HG02938 (cell line): Measurements from ENCODE around the gene DDX49.
"Not testable (repeated sequence)": the region's sequence is repeated elsewhere in the genome, so short reads cannot be mapped to it uniquely, and the experiment has no call there.

Experiments used
- ATAC-seq: cut with Tn5 transposase; IDR thresholded peaks from one replicate; pipeline ENCODE4 v1.9.1; 2021; ENCODE audit warnings: mild to moderate bottlenecking, moderate library complexity; ENCODE audit not compliant: unreplicated experiment

The DDX49 gene

DNA sequence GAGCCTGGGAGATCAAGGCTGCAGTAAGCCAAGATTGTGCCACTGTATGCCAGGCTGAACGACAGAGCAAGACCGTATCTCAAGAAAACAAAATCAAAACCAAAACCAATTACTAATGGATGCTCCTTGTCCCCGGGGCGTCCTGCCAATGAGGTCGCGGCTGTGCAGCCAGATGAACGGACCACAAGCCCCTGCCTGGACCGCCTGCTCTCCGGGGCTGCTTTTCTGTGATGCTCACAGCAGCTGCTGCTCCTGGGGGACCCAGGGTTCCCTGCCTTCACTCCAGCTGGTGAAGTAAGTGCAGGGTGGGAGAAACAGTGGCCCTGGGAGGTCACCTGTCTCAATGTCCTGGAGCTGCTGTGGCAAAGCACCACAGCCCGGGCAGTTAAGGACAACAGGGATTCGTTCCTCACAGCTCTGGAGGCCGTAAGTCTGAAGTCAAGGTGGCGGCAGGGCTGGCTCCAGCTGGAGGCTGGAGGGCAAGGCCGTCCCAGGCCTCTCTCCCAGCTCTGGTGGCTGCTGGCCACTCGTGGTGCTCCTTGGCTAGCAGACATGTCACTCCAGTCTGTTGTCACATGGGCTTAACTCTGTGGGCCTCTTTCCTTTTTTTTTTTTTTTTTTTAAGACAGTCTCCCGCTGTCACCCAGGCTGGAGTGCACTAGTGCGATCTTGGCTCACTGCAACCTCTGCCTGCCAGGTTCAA is 10.4 kb upstream of the DDX49 start:
- no peak for ATAC-seq

DNA sequence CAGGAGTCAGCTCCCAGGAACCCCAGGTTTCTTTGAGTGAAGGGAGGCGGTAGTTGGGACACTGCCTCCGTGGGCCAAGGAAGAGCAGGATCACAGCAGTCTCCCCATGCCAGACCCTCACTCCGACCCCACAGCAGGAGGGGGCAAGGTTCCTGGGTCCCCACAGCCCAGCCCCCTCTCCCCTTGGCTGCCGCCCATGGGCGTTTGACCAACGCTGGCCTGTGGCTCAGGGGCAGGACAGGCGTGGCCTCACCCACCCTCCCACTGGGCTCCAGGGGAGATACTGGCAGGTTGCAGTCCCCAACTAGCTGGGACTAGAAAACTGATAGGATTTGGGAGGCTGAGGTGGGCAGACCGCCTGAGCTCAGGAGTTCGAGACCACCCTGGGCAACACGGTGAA is 9.5 kb upstream of the DDX49 start:
- no peak for ATAC-seq

DNA sequence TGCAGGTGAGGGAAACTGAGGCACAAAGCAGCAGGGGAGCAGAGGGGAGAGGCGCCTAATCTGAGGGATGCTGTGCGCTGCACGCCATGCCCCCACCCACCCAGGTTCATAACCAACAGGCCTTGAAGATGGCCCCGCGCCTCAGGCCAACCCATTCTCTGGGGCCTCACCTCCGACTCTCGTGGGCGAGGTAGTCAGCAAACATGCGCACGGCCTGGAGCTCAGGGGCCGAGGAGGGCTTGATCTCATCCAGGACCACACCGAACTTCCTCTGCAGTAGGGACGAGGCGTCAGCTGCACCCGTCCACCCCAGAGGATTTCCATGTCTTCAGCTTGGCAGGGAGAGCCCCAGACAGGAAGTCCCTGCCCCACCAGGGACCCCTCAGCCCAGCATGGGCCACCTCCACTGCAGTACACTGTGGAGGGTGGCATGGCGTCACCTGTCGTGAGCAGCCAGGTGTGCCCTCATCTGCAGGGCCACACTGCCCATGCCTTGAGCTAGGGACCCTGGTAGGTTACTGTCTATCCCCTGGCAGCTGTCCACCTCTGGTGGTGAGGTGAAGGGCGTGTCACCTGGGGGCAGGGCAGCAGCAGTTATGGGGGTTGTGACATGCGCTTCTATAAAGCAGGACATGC is 8.6 kb upstream of the DDX49 start:
- ATAC-seq, result no peak

DNA sequence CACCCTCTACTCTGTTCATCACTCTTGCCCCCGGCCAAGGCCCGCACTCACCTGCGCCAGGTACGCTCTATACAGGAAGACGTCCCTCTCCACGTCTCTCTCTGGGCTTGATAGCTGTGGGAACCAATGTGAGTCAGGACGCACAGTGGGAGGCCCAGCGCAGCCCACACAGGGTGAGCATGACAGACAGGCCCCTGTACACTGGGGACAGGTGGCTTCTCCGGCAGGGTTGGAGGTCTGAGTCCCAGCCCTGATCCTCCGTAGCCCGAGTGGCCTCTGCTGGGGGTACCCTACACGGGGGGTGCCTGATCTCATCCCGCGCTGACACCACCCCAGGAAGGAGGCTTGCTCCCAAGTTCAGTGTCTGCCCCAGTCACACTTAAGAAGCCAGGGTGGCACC is 6.6 kb upstream of the DDX49 start:
- ATAC-seq, result no peak

DNA sequence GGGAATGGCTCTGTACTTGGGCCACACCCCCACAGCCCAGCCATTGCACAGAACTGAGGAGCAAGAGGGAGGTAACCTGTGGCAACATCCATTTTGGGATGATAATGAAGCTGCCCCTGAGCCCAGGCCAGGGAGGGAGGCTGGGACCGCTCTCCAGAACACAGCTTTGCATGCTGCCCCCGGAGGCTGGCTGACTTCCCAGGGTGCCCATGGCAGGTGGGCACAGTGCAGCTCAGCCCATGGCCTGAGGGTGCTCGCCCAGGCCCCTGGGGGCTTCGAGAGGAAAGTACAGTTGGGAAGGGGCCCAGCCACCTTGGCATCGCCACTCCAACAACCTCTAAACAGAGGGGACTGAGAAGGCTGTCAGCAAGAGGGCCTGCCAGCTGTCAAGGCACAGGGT is 6.0 kb upstream of the DDX49 start:
- ATAC-seq, result no peak

DNA sequence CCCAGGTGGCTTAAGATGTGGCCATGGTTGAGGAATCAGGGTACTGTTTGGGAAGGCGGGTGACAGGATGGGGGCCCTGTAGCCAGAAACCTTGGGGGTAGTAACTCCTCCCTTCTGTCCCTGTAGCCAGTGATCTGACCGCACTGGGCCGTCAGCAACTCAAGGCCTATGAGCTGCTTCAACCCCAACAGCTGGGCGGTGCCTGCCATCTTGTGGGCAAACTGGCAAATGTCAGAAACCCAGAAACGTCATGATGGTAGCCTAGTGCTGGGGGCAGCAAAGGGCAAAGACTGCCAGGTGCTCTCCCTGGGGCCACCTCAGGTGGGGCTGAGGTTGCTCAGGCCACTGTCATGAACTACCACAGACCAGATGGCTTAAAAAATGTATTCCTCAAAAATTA is 3.9 kb upstream of the DDX49 start:
- ATAC-seq, result no peak

DNA sequence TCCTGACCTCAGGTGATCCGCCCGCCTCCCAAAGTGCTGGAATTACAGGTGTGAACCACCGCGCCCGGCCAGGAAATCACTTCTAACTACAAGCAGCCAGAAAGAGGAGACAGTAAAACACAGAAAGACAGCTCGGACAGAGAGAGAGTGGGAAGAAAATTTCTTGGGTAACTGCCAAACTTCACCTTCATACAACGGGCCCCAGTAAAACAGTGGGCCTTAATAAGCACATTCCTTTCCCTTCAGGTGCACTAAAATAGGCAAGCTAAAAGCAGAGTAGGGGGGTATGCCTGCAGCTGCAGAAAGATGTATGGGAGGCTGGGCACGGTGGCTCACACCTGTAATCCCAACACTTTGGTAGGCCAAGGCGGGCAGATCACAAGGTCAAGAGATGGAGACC is 1.9 kb upstream of the DDX49 start:
- ATAC-seq, result not testable (repeated sequence)

DNA sequence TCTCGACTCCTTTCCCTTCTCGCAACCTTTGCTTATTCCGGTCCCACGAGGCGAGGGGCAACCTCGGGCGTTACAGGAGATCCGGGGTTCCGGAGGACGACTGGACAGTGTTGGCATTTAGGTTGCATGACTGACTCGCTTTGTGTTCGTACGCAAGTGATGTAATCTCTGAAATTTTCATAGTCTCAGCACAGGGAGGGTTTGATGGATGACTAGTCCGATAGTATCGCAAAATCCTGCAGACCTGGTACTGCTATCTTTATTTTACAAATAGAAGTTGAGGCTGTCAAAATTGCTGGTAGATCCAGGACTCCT is 342 bp downstream of the DDX49 start:
- no peak for ATAC-seq

DNA sequence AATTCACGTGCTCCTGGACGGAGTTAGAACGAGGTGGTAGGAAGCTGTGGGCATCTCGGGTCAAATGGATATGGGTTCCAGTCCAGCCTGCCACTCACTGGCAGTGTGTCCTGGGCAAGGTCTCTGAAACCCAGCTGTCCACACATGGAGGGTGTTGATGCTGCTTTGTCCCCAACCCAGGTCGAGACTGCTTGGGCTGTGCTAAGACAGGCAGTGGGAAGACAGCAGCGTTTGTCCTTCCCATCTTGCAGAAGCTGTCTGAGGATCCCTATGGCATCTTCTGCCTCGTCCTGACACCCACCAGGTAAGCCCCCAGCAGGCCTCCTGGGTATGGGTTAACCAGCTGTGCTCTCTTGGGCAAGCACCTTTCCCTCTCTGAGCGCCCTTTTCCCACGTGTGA is 885 bp downstream of the DDX49 start:
- no peak for ATAC-seq

DNA sequence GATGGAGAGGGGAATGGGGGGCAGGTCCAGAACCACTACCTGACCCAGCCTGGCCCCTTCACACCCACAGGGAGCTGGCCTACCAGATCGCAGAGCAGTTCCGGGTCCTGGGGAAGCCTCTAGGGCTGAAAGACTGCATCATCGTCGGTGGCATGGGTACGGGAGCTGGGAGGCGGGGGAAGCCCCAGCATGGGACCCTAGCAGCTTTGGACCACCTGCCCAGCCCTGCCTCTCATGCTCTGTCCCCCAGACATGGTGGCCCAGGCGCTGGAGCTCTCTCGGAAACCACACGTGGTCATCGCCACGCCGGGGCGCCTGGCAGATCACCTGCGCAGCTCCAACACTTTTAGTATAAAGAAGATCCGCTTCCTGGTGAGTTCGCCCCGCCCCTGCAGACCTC is 2.1 kb downstream of the DDX49 start:
- no peak for ATAC-seq

DNA sequence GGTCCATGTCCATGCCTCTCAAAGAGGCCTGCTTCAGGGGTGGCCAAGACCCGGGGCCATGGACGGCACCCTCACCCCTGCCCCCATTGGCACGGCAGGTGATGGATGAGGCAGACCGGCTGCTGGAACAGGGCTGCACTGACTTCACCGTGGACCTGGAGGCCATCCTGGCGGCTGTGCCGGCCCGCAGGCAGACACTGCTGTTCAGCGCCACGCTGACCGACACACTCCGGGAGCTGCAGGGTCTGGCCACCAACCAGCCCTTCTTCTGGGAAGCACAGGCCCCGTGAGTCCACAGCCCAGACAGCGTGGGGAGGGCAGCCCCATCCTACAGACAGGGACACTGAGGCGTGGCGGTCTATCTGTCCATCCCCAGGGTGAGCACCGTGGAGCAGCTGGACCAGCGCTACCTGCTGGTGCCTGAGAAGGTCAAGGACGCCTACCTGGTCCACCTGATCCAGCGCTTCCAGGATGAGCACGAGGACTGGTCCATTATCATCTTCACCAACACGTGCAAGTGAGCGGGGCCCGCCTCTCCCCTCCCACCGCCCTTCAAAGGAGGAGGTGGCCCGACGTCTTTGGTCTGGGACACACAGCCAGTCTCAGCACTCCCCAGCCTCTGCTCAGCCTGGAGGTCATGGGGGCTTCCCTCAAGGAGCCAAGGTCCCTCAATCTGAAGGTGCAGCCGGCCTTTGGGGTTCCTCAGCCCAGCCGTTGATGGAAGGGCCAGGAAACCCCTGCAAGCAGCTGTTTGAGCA is 2.9 kb downstream of the DDX49 start:
- ATAC-seq, result no peak

DNA sequence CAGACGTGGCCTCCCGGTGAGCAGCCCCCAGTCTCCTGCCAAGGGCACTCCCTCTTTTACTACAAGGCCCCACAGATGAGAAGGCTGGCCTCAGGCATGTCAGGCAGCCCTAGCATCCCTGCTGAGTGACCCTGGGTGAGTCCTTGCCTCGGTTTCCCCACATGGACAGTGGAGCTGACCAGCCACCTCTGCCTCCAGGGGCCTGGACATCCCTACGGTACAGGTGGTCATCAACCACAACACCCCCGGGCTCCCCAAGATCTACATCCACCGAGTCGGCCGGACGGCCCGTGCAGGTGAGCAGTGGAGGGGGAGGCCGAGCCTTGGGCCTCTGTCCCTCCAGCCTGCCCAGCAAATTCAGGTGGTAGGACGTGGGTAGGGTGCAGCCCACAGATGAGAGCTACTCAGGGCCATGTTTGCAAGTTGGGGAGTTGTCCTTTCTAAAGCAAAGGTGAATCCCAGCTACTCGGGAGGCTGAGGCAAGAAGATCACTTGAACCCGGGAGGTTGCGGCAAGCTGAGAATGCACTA is 5.2 kb downstream of the DDX49 start:
- ATAC-seq, result no peak

DNA sequence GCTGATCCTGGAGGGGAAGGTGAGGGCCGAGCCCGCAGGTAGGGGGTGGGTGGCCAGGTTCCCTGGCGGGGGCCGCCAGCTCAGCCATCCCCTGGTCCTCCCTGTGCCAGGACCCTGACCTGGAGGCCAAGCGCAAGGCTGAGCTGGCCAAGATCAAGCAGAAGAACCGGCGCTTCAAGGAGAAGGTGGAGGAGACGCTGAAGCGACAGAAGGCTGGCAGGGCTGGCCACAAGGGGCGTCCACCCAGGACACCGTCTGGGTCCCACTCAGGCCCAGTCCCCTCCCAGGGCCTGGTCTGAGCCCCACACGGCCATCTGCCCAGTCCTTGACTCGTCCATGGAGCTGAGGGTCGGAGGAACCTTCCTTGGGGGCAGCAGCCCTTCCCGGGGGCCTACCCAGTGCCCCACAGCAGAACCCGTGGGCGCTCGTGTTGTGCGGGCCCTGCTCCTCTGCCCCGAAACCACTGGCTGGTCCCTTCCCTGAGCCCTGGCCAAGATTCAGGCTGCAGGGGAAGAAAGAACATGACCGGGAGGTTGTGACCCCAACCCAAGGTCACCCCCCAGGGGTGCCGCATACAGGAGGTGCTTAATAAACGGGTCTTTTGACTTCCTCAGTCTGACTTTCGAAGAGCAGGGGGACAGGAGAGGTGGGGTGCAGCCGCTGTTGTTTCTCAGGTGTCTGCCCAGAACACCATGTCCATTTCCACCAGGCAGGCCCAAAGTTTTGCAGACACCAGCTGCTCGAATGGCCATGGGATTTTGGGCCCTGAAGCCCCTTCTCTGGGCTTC is 8.7 kb downstream of the DDX49 start:
- ATAC-seq, result no peak

DNA sequence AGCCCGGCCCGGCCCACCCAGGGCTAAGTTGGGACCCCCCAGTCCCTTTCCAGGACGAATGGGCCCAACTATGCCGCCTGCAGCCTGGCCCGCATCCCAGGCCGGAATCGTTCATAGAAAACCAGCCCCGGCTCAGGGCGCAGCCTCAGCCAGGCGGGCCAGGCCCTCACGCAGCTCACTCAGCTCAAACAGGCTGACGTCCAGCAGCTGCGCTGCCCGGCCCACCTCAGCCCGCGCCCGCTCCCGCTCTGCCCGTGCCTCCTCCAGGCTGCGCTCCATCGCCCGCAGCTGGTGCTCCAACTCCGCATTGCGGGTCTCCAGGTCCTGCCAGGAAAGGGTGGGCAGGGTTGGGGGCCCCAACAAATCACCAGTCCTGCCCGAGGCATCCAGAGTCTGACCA is 9.8 kb downstream of the DDX49 start:
- no peak for ATAC-seq

DNA sequence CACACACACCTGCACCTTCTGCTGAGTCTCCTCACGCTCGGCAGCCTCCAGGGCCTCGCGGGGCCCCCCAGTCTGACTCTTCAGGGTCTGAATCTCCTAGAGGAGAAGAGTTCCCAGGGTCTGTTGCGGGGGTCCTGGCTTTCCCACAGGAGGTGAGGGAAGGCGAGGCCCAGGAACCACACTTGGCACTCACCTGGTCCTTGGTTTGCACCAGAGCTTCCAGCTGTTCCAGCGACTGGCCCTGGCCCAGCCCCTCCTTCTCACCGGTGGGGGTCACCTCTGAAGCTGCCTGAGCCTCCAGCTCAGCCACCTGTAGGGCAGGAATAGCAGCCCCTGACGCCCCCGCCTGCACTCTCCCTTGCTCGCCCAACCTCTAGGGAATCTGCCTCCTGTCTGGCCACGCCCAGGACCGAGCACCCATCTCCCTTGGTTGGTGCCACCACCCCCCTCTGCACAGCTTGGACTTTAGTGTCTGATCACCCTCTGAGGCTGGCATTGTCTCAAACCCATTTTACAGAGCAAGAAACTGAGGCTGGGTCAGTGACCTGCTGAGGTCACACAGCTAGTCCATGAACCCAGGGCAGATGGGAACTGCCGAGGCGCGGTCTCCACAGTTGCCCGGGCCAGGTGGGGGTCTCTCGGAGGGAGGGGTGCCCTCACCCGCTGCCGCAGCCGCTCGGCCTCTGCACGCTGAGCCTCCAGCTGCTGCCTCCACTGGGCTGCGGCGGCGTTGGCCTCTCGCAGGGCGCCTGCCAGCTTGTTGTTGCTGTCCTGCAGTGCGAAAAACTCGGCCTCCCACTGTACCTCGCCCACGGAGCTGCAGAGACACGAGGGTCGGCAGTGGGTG is 12.0 kb downstream of the DDX49 start:
- ATAC-seq, result no peak

DNA sequence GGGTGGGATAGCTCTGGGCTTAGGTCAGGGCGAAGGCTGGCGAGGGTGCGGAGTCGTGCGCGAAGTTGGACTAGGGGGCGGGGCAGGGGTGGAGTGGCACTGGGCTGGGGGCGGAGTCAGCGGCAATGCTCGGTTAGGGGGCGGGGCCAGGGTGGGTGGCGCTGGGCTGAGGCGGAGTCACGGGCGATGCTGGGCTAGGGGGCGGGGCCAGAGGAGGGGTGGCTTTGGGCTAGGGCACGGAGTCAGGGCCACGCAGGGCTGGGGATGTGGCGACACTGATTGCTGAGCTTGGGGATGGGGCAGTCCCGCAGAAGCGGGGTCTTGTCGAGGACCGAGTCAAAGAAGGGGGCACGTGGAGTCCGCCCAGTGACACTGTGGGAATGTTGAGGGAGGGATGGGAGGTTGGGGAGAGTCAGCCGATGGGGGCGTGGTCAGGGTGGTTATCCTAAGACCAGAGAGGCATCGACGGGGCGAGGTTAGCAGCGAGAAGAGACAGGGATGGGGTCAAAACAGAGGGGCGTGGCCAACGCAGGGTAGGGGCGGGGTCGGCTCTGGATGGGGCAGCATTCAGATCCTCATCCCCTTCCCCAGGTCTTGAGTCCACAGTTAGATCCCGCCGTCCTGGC is 12.8 kb downstream of the DDX49 start:
- no peak for ATAC-seq

DNA sequence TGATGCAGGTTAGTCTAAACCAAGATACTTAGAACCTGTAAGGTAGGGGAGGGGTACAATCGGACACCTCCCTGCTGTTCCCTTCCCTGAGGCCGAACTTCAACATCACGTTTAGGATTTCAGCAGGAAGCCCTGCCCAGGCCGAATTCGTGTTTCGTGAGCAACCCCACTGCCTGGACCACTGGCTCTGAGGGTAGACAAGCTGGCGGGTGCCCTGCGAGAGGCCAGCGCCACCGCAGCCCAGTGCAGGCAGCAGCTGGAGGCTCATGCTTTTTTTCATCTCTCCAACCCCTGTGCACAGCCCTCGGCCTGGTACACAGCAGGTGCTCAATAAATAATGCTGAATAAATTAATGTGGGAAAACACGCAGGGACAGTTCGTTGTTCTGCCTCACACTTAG is 13.8 kb downstream of the DDX49 start:
- no peak for ATAC-seq

DNA sequence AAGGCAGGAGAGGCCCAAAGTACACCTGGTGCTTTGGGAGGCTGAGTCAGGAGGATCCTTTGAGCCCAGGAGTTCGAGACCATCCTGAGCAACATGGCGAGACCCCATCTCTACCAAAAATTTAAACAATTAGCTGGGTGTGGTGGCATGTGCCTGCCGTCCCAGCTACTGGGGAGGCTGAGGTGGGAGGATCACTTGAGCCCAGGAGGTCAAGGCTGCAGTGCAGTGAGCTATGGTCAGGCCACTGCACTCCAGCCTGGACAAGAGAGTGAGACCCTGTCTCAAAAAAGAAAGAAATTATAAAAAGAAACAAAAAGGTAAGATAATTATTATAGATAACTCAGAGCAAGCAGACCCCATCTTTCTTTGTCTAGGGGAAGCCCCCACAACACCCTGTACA is 19.6 kb downstream of the DDX49 start:
- no peak for ATAC-seq

DNA sequence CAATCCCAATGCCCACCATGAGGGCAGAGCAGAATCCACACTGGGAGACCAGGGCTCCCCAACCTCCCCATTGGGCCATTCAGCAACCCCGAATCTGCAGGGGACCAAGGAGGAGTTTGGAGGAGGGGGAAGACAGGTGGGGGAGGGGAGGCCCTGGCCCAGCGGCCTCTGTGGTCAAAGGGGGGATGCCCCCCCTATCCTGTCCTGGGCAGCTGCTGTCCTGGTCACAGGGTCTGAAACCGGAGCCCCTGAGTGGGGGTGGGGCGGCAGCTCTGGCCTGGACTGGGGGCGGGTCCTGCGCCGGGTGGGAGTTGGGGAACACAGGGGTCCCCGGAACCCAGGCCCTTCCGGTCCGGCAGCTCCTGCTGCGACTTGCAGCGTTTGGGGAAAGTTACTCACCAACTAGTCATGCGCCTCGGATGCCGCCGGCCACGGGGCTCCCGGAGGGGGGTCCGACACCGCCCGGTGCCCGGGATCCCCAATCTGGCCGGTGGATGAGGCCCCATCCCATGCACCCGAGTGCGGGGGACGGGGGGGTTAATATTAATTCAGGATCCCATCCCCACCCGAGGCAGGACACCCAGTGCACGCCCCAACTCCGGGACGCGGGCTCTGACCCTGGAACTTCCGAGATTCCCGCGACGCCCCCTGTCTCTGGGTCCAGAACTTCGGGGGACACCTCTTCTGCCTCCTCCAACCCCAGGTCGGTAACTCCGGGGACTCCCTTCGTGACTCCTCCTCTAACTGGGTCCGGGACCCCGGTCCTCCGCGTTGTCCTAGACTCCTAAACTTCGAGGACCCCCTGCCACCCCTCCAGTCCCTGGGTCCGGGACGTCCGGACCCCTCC is 20.6 kb downstream of the DDX49 start:
- no peak for ATAC-seq
